Caco-2 (cell line): ENCODE data around the gene TRIM59. TPM values are rescaled to one million over a fixed set of nuclear protein-coding genes. Genes with fewer than 3 reads are reported as not detected.

Experiments
- BruUV-seq: library from RNA; stranded (reverse); fragments of 400-500 nt; replicated peaks from 2 replicates; lab custom pipeline; 2021; lab: Mats Ljungman, UMichigan
- CTCF ChIA-PET: fragments of 300-600 bp; sonication (Branson Sonifier 250); formaldehyde crosslinking; loops from one replicate; lab custom pipeline; 2022; ENCODE audit warnings: antibody characterized with exemption; lab: Charles Lee
- POLR2A ChIA-PET: fragments of 300-600 bp; sonication (Branson Sonifier 250); formaldehyde crosslinking; loops from one replicate; lab custom pipeline; 2022; ENCODE audit warnings: antibody characterized with exemption; lab: Charles Lee
- DNase-seq, 2 experiments: peaks; one replicate each; pipeline versions ENCODE4 v3.0.0 to v3.0.0-alpha.2; 2020 to 2022
- H3K27me3 ChIP-seq: replicated peaks from 2 replicates; pipeline ENCODE4 v1.6.0; 2011; ENCODE audit warnings: low read length; ENCODE audit not compliant: control insufficient read depth, insufficient read depth
- H3K36me3 ChIP-seq: 2 replicates; pipeline ENCODE4 v1.5.1; 2011; ENCODE audit warnings: low read length; ENCODE audit not compliant: control insufficient read depth, insufficient read depth
- H3K4me1 ChIP-seq: fragments of 250-450 bp; sonication (Bioruptor Pico); 2 replicates; pipeline ENCODE4 v1.5.1; 2020; ENCODE audit warnings: mild to moderate bottlenecking
- H3K4me3 ChIP-seq: 2 replicates; pipeline ENCODE4 v1.5.1; 2011; ENCODE audit warnings: low read depth, mild to moderate bottlenecking, control low read depth, low read length
- H3K9me3 ChIP-seq: fragments of 250-450 bp; sonication (Bioruptor Pico); 2 replicates; pipeline ENCODE4 v1.5.1; 2020; ENCODE audit warnings: mild to moderate bottlenecking, moderate library complexity
- H3K27ac Mint-ChIP-seq: one replicate; pipeline ENCODE4 v1.8.0; 2022; ENCODE audit warnings: mixed read lengths; ENCODE audit not compliant: unreplicated experiment
- H3K27me3 Mint-ChIP-seq: one replicate; pipeline ENCODE4 v1.8.0; 2022; ENCODE audit warnings: mixed read lengths; ENCODE audit not compliant: insufficient read depth, unreplicated experiment
- H3K36me3 Mint-ChIP-seq: one replicate; pipeline ENCODE4 v1.8.0; 2022; ENCODE audit warnings: mild to moderate bottlenecking, mixed read lengths; ENCODE audit not compliant: insufficient read depth, unreplicated experiment
- H3K4me1 Mint-ChIP-seq: one replicate; pipeline ENCODE4 v1.8.0; 2022; ENCODE audit warnings: low read depth, mixed read lengths; ENCODE audit not compliant: unreplicated experiment
- H3K4me3 Mint-ChIP-seq: one replicate; pipeline ENCODE4 v1.8.0; 2022; ENCODE audit warnings: mild to moderate bottlenecking, moderate library complexity, mixed read lengths; ENCODE audit not compliant: unreplicated experiment
- H3K9me3 Mint-ChIP-seq: one replicate; pipeline ENCODE4 v1.8.0; 2022; ENCODE audit warnings: mixed read lengths; ENCODE audit not compliant: unreplicated experiment
- intact Hi-C: fragments of 100-400 bp; cut with micrococcal nuclease; formaldehyde crosslinking; loops from one replicate; pipeline ENCODE4 v1.10.0; 2022; ENCODE audit not compliant: unreplicated experiment
- total RNA-seq: library from RNA; stranded (reverse); gene quantifications from 2 replicates; pipeline ENCODE4 v1.2.3, GENCODE V29; 2022
- TF ChIP-seq, protein P1 (sequence below), 2 experiments: fragments of 200-600 bp in 1 of 2; IDR thresholded peaks; 1 replicate in 1 of 2; 2 replicates in 1 of 2; pipeline versions ENCODE4 v1.5.1 to v1.8.0; 2011 to 2022; ENCODE audit warnings: antibody characterized with exemption in 1 of 2, control low read depth in 1 of 2, inconsistent platforms in 1 of 2, low read depth in 1 of 2, low read length in 1 of 2, mild to moderate bottlenecking in 1 of 2, moderate library complexity in 1 of 2; ENCODE audit not compliant: insufficient read depth in 1 of 2, severe bottlenecking in 1 of 2, unreplicated experiment in 1 of 2

Gene TRIM59
- total RNA-seq, 1 experiment from 2014 or later = 4.5 TPM

- no peak for DNase-seq
- ChIA-PET POLR2A (no interaction called here), CTCF (no interaction called here)
- no TSS peak for BruUV-seq
- H3K36me3 Mint-ChIP-seq = peaks cover 9% of the 10 kb centered on the region
- H3K27ac Mint-ChIP-seq = no peak overlapping the region
- TF ChIP-seq, protein P1, sequence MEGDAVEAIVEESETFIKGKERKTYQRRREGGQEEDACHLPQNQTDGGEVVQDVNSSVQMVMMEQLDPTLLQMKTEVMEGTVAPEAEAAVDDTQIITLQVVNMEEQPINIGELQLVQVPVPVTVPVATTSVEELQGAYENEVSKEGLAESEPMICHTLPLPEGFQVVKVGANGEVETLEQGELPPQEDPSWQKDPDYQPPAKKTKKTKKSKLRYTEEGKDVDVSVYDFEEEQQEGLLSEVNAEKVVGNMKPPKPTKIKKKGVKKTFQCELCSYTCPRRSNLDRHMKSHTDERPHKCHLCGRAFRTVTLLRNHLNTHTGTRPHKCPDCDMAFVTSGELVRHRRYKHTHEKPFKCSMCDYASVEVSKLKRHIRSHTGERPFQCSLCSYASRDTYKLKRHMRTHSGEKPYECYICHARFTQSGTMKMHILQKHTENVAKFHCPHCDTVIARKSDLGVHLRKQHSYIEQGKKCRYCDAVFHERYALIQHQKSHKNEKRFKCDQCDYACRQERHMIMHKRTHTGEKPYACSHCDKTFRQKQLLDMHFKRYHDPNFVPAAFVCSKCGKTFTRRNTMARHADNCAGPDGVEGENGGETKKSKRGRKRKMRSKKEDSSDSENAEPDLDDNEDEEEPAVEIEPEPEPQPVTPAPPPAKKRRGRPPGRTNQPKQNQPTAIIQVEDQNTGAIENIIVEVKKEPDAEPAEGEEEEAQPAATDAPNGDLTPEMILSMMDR (IDR thresholded peaks at IDR 0.05; ENCODE audit: insufficient read depth in 1 of 2, low read depth in 1 of 2, low read length in 1 of 2, severe bottlenecking in 1 of 2, unreplicated experiment in 1 of 2) = no peak
- H3K4me1 Mint-ChIP-seq = no peaks in the 10 kb centered on the region
- no peaks in the 10 kb centered on the region for H3K9me3 Mint-ChIP-seq
- Histone ChIP-seq H3K4me3 (no peak overlapping the region), H3K36me3 (no peaks in the 10 kb centered on the region; the same call in 1 of the 2 replicates), H3K9me3 (no peaks in the 10 kb centered on the region), H3K4me1 (0 out of 2 replicates have a peak, but pooled peaks cover 5% of the 10 kb centered on the region), H3K27me3 (no peaks in the 10 kb centered on the region)
- no peak overlapping the region for H3K4me3 Mint-ChIP-seq
- H3K27me3 Mint-ChIP-seq = no peaks in the 10 kb centered on the region
- intact Hi-C loops = no loop called here
Measured at GRCh38 chr3:160446522-160447056, 3.0 kb downstream of the TRIM59 start.

DNA sequence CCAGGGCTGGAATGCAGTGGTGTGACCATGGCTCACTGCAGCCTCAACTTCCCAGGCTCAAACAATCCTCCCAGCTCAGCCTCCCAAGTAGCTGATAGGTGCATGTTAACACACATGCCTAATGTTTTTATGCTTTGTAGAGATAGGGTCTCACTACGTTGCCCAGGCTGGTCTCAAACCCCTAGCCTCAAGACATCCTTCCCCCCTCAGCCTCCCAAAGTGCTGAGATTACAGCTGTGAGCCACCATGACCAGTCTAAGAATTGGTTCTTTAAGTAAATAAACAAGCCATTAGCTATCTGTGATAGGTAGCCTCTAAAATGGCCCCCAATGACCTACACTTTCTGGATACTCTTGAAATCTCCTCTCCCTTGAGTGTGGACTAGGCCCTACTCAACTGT is 3.7 kb downstream of the TRIM59 start:
- CTCF ChIA-PET = interaction anchor here (0.6 kb wide), 1 partner anchor 516 kb away, joined by 4 read pairs; no protein-coding TSS in a partner anchor
- peaks cover 9% of the 10 kb centered on the region for H3K36me3 Mint-ChIP-seq
- TF ChIP-seq, protein P1 (IDR thresholded peaks at IDR 0.05; ENCODE audit: insufficient read depth in 1 of 2, low read depth in 1 of 2, low read length in 1 of 2, severe bottlenecking in 1 of 2, unreplicated experiment in 1 of 2) = no peak
- H3K9me3 Mint-ChIP-seq = no peaks in the 10 kb centered on the region
- Histone ChIP-seq H3K27me3 (no peaks in the 10 kb centered on the region), H3K36me3 (no peaks in the 10 kb centered on the region; the same call in 1 of the 2 replicates), H3K9me3 (no peaks in the 10 kb centered on the region), H3K4me1 (0 out of 2 replicates have a peak, but pooled peaks cover 5% of the 10 kb centered on the region), H3K4me3 (no peak overlapping the region)
- H3K4me1 Mint-ChIP-seq = no peaks in the 10 kb centered on the region
- H3K27me3 Mint-ChIP-seq = no peaks in the 10 kb centered on the region
- POLR2A ChIA-PET = no interaction called here
- DNase-seq = no peak
- H3K4me3 Mint-ChIP-seq = no peak overlapping the region
- intact Hi-C loops = no loop called here
- H3K27ac Mint-ChIP-seq = no peak overlapping the region
- no TSS peak for BruUV-seq

GRCh38 chr3:160444411-160444810 is 5.2 kb downstream of the TRIM59 start:
- Histone ChIP-seq H3K36me3 (no peaks in the 10 kb centered on the region; the same call in 1 of the 2 replicates), H3K4me1 (0 out of 2 replicates have a peak, but pooled peaks cover 5% of the 10 kb centered on the region), H3K27me3 (no peaks in the 10 kb centered on the region), H3K9me3 (no peaks in the 10 kb centered on the region), H3K4me3 (no peak overlapping the region)
- no TSS peak for BruUV-seq
- ChIA-PET POLR2A (no interaction called here), CTCF (interaction anchor here (0.6 kb wide), 1 partner anchor 223 kb away, joined by 4 read pairs; no protein-coding TSS in a partner anchor)
- peak overlapping the region; percentile 51 for H3K27ac Mint-ChIP-seq
- TF ChIP-seq, protein P1 (IDR thresholded peaks at IDR 0.05; ENCODE audit: insufficient read depth in 1 of 2, low read depth in 1 of 2, low read length in 1 of 2, severe bottlenecking in 1 of 2, unreplicated experiment in 1 of 2) = no peak
- H3K27me3 Mint-ChIP-seq = no peaks in the 10 kb centered on the region
- H3K9me3 Mint-ChIP-seq = no peaks in the 10 kb centered on the region
- no peak overlapping the region for H3K4me3 Mint-ChIP-seq
- intact Hi-C loops = no loop called here
- H3K4me1 Mint-ChIP-seq = no peaks in the 10 kb centered on the region
- H3K36me3 Mint-ChIP-seq = peaks cover 9% of the 10 kb centered on the region
- peak in 1 of 2 experiments; percentile 11 for DNase-seq
